Hepatocyte (in vitro differentiated cells): ENCODE measurements around the gene LRSAM1.

ENCODE experiments used
- CTCF ChIP-seq: fragments of 200-600 bp; sonication (generic); IDR thresholded peaks from 2 replicates; pipeline ENCODE4 v1.5.1; 2016; ENCODE audit warnings: antibody characterized with exemption, mild to moderate bottlenecking; ENCODE audit not compliant: poor library complexity
- EZH2 ChIP-seq: fragments of 200-600 bp; sonication (generic); IDR thresholded peaks from 2 replicates; pipeline ENCODE4 v1.6.1; 2016; ENCODE audit warnings: antibody characterized with exemption, mild to moderate bottlenecking, borderline replicate concordance
- EZH2phosphoT487 ChIP-seq: fragments of 200-600 bp; sonication (generic); IDR thresholded peaks from one replicate; pipeline ENCODE4 v1.6.1; 2018; ENCODE audit warnings: antibody characterized with exemption, mild to moderate bottlenecking, low read depth, moderate library complexity; ENCODE audit not compliant: unreplicated experiment, severe bottlenecking

- TF ChIP-seq CTCF (no peak), EZH2 (no peak), EZH2phosphoT487 (no peak)
Measured at GRCh38 chr9:127520941-127521918, 69.9 kb downstream of the LRSAM1 start.
